Parathyroid adenoma (tissue), 2 donors: Measurements from ENCODE around the gene SLC35G1.

Experiments used
- H2AFZ ChIP-seq: fragments of 300-600 bp; sonication (generic); one replicate; pipeline ENCODE4 v1.7.0; 2017; ENCODE audit warnings: antibody characterized with exemption, mild to moderate bottlenecking
- H3K27ac ChIP-seq: fragments of 300-600 bp; sonication (generic); one replicate; pipeline ENCODE4 v1.7.0; 2017
- H3K27me3 ChIP-seq: fragments of 300-600 bp; sonication (generic); one replicate; pipeline ENCODE4 v1.7.0; 2017; ENCODE audit warnings: low read length; ENCODE audit not compliant: control insufficient read depth, insufficient read depth
- H3K36me3 ChIP-seq: fragments of 300-600 bp; sonication (generic); one replicate; pipeline ENCODE4 v1.7.0; 2017; ENCODE audit warnings: low read length; ENCODE audit not compliant: control insufficient read depth, insufficient read depth
- H3K4me1 ChIP-seq: fragments of 300-600 bp; sonication (generic); one replicate; pipeline ENCODE4 v1.7.0; 2017; ENCODE audit warnings: control low read depth
- H3K4me2 ChIP-seq: fragments of 300-600 bp; sonication (generic); one replicate; pipeline ENCODE4 v1.7.0; 2017; ENCODE audit warnings: low read length
- H3K4me3 ChIP-seq: fragments of 300-600 bp; sonication (generic); one replicate; pipeline ENCODE4 v1.7.0; 2017; ENCODE audit warnings: low read depth, low read length
- H3K79me2 ChIP-seq: fragments of 300-600 bp; sonication (generic); one replicate; pipeline ENCODE4 v1.7.0; 2017; ENCODE audit warnings: control low read depth
- H3K9ac ChIP-seq: fragments of 300-600 bp; sonication (generic); one replicate; pipeline ENCODE4 v1.7.0; 2017; ENCODE audit warnings: mild to moderate bottlenecking
- H3K9me3 ChIP-seq: fragments of 300-600 bp; sonication (generic); one replicate; pipeline ENCODE4 v1.7.0; 2017; ENCODE audit warnings: low read length; ENCODE audit not compliant: control insufficient read depth
- CTCF ChIP-seq: fragments of 300-600 bp; sonication (generic); IDR thresholded peaks from one replicate; pipeline ENCODE4 v1.7.0; 2017; ENCODE audit warnings: antibody characterized with exemption, mild to moderate bottlenecking
- donor health status: primary hyperparathyroidism.

The SLC35G1 gene

GRCh38 chr10:93876381-93876780, 17.4 kb upstream of the SLC35G1 start:
- Histone ChIP-seq H3K36me3 (no peaks in the 10 kb centered on the region), H3K4me1 (peaks cover 3% of the 10 kb centered on the region), H2AFZ (no peak overlapping the region), H3K4me3 (no peak overlapping the region), H3K27me3 (no peaks in the 10 kb centered on the region), H3K9me3 (no peaks in the 10 kb centered on the region), H3K9ac (no peak overlapping the region), H3K4me2 (no peak overlapping the region), H3K79me2 (no peaks in the 10 kb centered on the region), H3K27ac (no peak overlapping the region)
- no peak for TF ChIP-seq CTCF

- Histone ChIP-seq H3K4me2 (no peak overlapping the region), H3K4me1 (no peaks in the 10 kb centered on the region), H3K27me3 (no peaks in the 10 kb centered on the region), H2AFZ (no peak overlapping the region), H3K9ac (no peak overlapping the region), H3K27ac (no peak overlapping the region), H3K9me3 (no peaks in the 10 kb centered on the region), H3K79me2 (no peaks in the 10 kb centered on the region), H3K36me3 (no peaks in the 10 kb centered on the region), H3K4me3 (no peak overlapping the region)
- TF ChIP-seq CTCF: no peak
Measured at GRCh38 chr10:93879273-93879672, 14.5 kb upstream of the SLC35G1 start.

GRCh38 chr10:93894516-93895378, 969 bp downstream of the SLC35G1 start:
- TF ChIP-seq CTCF: no peak
- no peaks in the 10 kb centered on the region for H3K27me3 ChIP-seq
- no peak overlapping the region for H3K27ac ChIP-seq

GRCh38 chr10:93897070-93897780, 3.4 kb downstream of the SLC35G1 start:
- Histone ChIP-seq H3K27me3 (no peaks in the 10 kb centered on the region), H3K27ac (no peak overlapping the region), H3K4me1 (no peaks in the 10 kb centered on the region), H3K9ac (no peak overlapping the region), H3K4me3 (no peak overlapping the region), H3K4me2 (no peak overlapping the region), H3K36me3 (no peaks in the 10 kb centered on the region), H2AFZ (no peak overlapping the region), H3K9me3 (no peaks in the 10 kb centered on the region), H3K79me2 (no peaks in the 10 kb centered on the region)
- no peak for TF ChIP-seq CTCF

More at GRCh38 chr10:93894516-93895378, 969 bp downstream of the SLC35G1 start:
- Histone ChIP-seq H2AFZ (peak overlapping the region; percentile 100), H3K9me3 (no peaks in the 10 kb centered on the region), H3K79me2 (no peaks in the 10 kb centered on the region), H3K36me3 (no peaks in the 10 kb centered on the region), H3K4me2 (peak overlapping the region; percentile 93), H3K4me1 (no peaks in the 10 kb centered on the region), H3K9ac (no peak overlapping the region), H3K4me3 (peak overlapping the region; percentile 68)
